Pancreas (tissue), 10 donors: ENCODE measurements around the gene TSHR. TPM values are rescaled to one million over a fixed set of nuclear protein-coding genes. Genes with fewer than 3 reads are reported as not detected.
"Not testable (repeated sequence)": the region's sequence is repeated elsewhere in the genome, so short reads cannot be mapped to it uniquely, and the experiment has no call there.

Experiments
- ATAC-seq, 4 donors: fragments of 200-7000 bp; cut with Tn5 transposase; one replicate each; pipeline versions ENCODE4 v1.8.0 to v1.9.1; 2020; ENCODE audit warnings: mild to moderate bottlenecking in 4 of 4, moderate library complexity in 4 of 4
- DNase-seq, 6 donors: peaks; one replicate each; pipeline ENCODE4 v3.0.0-alpha.2; 2020
- FAIRE-seq: peaks from 2 replicates; lab custom pipeline; 2012; peaks lifted over from hg19 to GRCh38; lab: Jason Lieb, UNC
- H3K27ac ChIP-seq, 4 donors: fragments of 200-600 bp; sonication (generic); 1 replicate in 3 of 4; 2 replicates in 1 of 4; pipeline versions ENCODE4 v1.5.0 to v1.8.0; 2020
- H3K27me3 ChIP-seq, 4 donors: fragments of 200-600 bp; one replicate each; pipeline ENCODE4 v1.8.0; 2021
- H3K36me3 ChIP-seq, 3 donors: fragments of 200-600 bp; sonication (generic) in 1 of 3; one replicate each; pipeline versions ENCODE4 v1.5.0 to v1.8.0; 2020 to 2021
- H3K4me1 ChIP-seq, 3 donors: fragments of 200-600 bp; one replicate each; pipeline ENCODE4 v1.8.0; 2021
- H3K4me3 ChIP-seq, 4 donors: fragments of 200-600 bp; sonication (generic) in 2 of 4; one replicate each; pipeline versions ENCODE4 v1.5.0 to v1.8.0; 2020 to 2021
- H3K9me3 ChIP-seq, 4 donors: fragments of 200-600 bp; one replicate each; pipeline ENCODE4 v1.8.0; 2021
- WGBS, 2 donors: extraction: QIAGEN DNeasy Blood & Tissue Kit; methylation state at CpG; one replicate each; pipeline ENCODE4 v1.1.7; 2013; 5-methylcytosine and 5-hydroxymethylcytosine counted together
- intact Hi-C, 3 donors: fragments of 100-400 bp; cut with DNase I; formaldehyde crosslinking; loops; one replicate each; pipeline versions ENCODE4 v1.11.1 to v1.14.2; 2022
- polyA plus RNA-seq, 2 donors: library from polyadenylated mRNA; stranded (reverse); fragments of 200-250 nt; gene quantifications; one replicate each; pipeline ENCODE4 v1.2.3, GENCODE V29; 2013
- total RNA-seq, 6 donors: library from RNA; stranded (reverse); fragmentation: NEBNext Ultra II Directional in 4 of 6; extraction: Animal tissue kit (Norgen Biotek cat#: 25700) in 4 of 6; gene quantifications; one replicate each; pipeline versions ENCODE4 v1.2.1 to v1.2.4, GENCODE V29; 2021 to 2023
- TF ChIP-seq, protein P1 (sequence below), 4 donors: fragments of 200-600 bp; sonication (generic) in 3 of 4; IDR thresholded peaks; one replicate each; pipeline versions ENCODE4 v1.5.0 to v1.8.0; 2021; ENCODE audit warnings: antibody characterized with exemption in 4 of 4
- donor health status: healthy with polysubstance abuse.
- donor health status: DM: no; HTN: no; CAD: no; lungs with moderate emphysema.
- donor health status: DM: no; HTN: no; CAD: no.
- donor health status: control.
- donor health status: control.
- donor health status: Bipolar disorder and iron deficiency.
- donor health status: DM: yes; HTN: yes; CAD: no.
- donor health status: DM: no; HTN: no; CAD: no.
- donor health status: DM: no; HTN: no; CAD: no.
- donor health status: DM: yes; HTN: yes; CAD: no.

Gene TSHR
- total and polyA plus RNA-seq, 8 donors, result 0.22 to 0.41 (median 0.29) TPM; not detected in 4

DNA sequence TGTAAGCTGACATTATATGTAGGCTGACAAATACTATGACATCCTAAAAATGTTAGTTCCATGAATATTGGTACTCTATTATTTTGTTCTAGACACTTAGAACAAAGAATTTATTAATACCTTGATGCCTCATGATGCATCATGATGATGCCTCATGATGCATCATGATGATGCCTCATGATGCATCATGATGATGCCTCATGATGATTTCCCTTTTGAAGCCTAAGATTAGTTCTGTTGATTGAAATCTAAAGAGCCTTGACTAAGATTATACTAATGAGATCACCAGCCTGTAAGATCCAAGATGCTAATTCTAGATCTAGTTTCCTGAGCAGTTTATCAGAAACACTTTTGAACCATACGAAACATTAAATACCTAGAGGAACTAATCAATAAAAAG lies 9.2 kb upstream of the TSHR start:
- H3K27me3 ChIP-seq, result peaks cover 0 to 4% (median 0%) of the 10 kb centered on the region in 4 donors
- no peak for ATAC-seq
- H3K36me3 ChIP-seq, result no peaks in the 10 kb centered on the region
- WGBS, 2 donors, result 55 to 60% methylated on average over 1 of the region's 1 CpG
- peaks cover 0 to 4% (median 0%) of the 10 kb centered on the region in 3 donors for H3K4me1 ChIP-seq
- TF ChIP-seq, protein P1, sequence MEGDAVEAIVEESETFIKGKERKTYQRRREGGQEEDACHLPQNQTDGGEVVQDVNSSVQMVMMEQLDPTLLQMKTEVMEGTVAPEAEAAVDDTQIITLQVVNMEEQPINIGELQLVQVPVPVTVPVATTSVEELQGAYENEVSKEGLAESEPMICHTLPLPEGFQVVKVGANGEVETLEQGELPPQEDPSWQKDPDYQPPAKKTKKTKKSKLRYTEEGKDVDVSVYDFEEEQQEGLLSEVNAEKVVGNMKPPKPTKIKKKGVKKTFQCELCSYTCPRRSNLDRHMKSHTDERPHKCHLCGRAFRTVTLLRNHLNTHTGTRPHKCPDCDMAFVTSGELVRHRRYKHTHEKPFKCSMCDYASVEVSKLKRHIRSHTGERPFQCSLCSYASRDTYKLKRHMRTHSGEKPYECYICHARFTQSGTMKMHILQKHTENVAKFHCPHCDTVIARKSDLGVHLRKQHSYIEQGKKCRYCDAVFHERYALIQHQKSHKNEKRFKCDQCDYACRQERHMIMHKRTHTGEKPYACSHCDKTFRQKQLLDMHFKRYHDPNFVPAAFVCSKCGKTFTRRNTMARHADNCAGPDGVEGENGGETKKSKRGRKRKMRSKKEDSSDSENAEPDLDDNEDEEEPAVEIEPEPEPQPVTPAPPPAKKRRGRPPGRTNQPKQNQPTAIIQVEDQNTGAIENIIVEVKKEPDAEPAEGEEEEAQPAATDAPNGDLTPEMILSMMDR (IDR thresholded peaks at IDR 0.05), result no peak
- DNase-seq, result no peak
- no peaks in the 10 kb centered on the region for H3K9me3 ChIP-seq
- no peak overlapping the region for H3K4me3 ChIP-seq
- no peak for FAIRE-seq
- no peak overlapping the region for H3K27ac ChIP-seq
- intact Hi-C loops, result no loop called here

DNA sequence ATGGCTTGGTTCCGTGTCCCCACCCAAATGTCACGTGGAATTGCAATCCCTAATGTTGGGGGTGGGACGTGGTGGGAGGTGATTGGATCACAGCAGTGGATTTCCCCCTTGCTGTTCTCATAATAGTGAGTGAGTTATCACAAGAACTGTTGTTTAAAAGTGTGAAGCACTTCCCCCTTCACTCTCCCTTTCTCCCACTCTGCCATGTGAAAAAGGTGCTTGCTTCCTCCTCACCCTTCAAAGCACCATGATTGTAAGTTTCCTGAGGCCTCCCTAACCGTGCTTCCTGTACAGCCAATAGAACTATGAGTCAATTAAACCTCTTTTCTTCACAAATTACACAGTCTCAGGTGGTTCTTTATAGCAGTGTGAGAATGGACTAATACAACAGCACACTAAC lies 8.6 kb upstream of the TSHR start:
- no peak overlapping the region for H3K4me3 ChIP-seq
- H3K27ac ChIP-seq, result no peak overlapping the region
- DNase-seq, result no peak
- H3K36me3 ChIP-seq, result no peaks in the 10 kb centered on the region
- H3K27me3 ChIP-seq, result peaks cover 0 to 4% (median 0%) of the 10 kb centered on the region in 4 donors
- H3K9me3 ChIP-seq, result no peaks in the 10 kb centered on the region
- ATAC-seq, result no peak
- WGBS, 2 donors, result 36 to 46% methylated on average over 4 of the region's 4 CpGs
- intact Hi-C loops, result no loop called here
- TF ChIP-seq, protein P1 (IDR thresholded peaks at IDR 0.05), result no peak
- no peak for FAIRE-seq
- H3K4me1 ChIP-seq, result peaks cover 0 to 4% (median 0%) of the 10 kb centered on the region in 3 donors

DNA sequence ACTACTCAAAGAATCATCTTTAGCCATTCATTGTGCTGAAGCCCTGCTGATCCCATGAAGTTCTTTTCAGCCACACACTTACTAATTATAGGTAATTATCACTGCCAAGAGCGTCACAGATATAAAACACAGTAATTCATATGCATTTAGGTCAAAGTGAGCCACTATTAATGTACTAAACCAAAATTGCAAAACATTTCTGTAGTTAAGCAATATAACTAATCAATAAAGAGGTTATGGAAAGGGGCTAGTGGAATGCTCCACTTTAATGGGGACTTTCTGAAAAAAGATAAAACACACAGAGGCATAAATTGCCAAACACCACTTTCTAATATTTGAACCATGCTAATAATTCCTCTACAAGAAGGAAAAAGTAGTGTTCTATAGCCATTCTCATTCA lies 7.1 kb upstream of the TSHR start:
- TF ChIP-seq, protein P1 (IDR thresholded peaks at IDR 0.05), result no peak
- no peak for ATAC-seq
- H3K9me3 ChIP-seq, result no peaks in the 10 kb centered on the region
- H3K36me3 ChIP-seq, result no peaks in the 10 kb centered on the region
- H3K27me3 ChIP-seq, result peaks cover 0 to 4% (median 0%) of the 10 kb centered on the region in 4 donors
- no peak overlapping the region for H3K27ac ChIP-seq
- intact Hi-C loops, result no loop called here
- no peak for DNase-seq
- H3K4me1 ChIP-seq, result no peaks in the 10 kb centered on the region
- WGBS, 2 donors, result 0% methylated on average over 1 of the region's 1 CpG
- FAIRE-seq, result no peak
- H3K4me3 ChIP-seq, result no peak overlapping the region

DNA sequence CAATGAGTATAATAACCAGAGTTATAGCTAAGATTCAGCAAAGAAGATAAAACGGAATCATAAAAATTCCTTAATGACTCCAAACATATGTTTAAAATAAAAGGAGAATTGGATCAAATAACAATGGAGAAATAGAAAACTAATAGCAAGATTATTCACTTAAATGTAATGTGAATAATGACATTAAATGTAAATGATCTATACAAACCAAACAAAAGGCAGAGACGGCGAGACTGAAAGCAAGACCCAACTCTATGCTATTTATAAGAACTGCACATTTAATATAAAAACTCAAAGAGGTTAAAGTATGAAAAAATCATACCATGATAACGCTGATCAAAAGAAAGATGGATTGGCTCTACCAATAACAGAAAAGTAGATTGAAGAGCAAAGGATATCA lies 3.9 kb upstream of the TSHR start:
- intact Hi-C loops, result no loop called here

DNA sequence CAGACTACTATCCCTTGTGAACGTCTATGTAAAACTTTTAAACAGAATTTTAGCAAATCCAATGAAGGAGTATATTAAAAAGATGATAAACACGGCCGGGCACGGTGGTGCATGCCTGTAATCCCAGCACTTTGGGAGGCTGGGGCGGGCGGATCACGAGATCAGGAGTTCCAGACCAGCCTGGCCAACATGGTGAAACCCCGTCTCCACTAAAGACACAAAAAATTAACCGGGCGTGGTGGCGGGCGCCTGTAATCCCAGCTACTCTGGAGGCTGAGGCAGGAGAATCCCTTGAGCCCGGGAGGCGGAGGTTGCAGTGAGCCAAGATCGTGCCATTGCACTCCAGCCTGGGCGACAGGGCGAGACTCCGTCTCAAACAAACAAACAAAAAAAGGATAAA lies 2.2 kb upstream of the TSHR start:
- H3K36me3 ChIP-seq, ATAC-seq, H3K27me3 ChIP-seq, intact Hi-C loops, DNase-seq, H3K9me3 ChIP-seq, H3K4me1 ChIP-seq, H3K4me3 ChIP-seq, FAIRE-seq, H3K27ac ChIP-seq: not testable (repeated sequence)
- WGBS, 2 donors, result 66 to 72% methylated on average over 18 of the region's 18 CpGs

More for the DNA sequence above, 3.9 kb upstream of the TSHR start:
- FAIRE-seq (no peak), ATAC-seq (no peak), DNase-seq (no peak)
- no peaks in the 10 kb centered on the region for H3K9me3 ChIP-seq
- WGBS, 2 donors, result 69 to 85% methylated on average over 4 of the region's 4 CpGs
- no peaks in the 10 kb centered on the region for H3K36me3 ChIP-seq
- TF ChIP-seq, protein P1 (IDR thresholded peaks at IDR 0.05), result no peak
- no peak overlapping the region for H3K27ac ChIP-seq
- no peaks in the 10 kb centered on the region for H3K4me1 ChIP-seq
- peaks cover 0 to 4% (median 0%) of the 10 kb centered on the region in 4 donors for H3K27me3 ChIP-seq
- no peak overlapping the region for H3K4me3 ChIP-seq
